HG02943 (cell line): ENCODE measurements around the gene TBX1.
"Not testable (repeated sequence)": the region's sequence is repeated elsewhere in the genome, so short reads cannot be mapped to it uniquely, and the experiment has no call there.

ENCODE experiments used
- ATAC-seq: cut with Tn5 transposase; IDR thresholded peaks from one replicate; pipeline ENCODE4 v1.9.1; 2021; ENCODE audit warnings: mild to moderate bottlenecking, low read depth, moderate library complexity; ENCODE audit not compliant: unreplicated experiment

The TBX1 gene

GRCh38 chr22:19779685-19780268 is 19.2 kb downstream of the TBX1 start:
- ATAC-seq, result no peak

- ATAC-seq, result no peak
These were observed 22.0 kb downstream of the TBX1 start for GRCh38 chr22:19782533-19782932.

GRCh38 chr22:19783586-19784383 is 23.2 kb downstream of the TBX1 start:
- ATAC-seq, result no peak

- ATAC-seq, result no peak
These were observed 24.0 kb downstream of the TBX1 start for GRCh38 chr22:19784384-19785175.

- no peak for ATAC-seq
These were observed 25.1 kb downstream of the TBX1 start for GRCh38 chr22:19785461-19786263.

- ATAC-seq, result no peak
These were observed 25.6 kb downstream of the TBX1 start for GRCh38 chr22:19786264-19786585.

- no peak for ATAC-seq
These were observed 26.6 kb downstream of the TBX1 start for GRCh38 chr22:19786959-19787848.

- ATAC-seq, result no peak
These were observed 27.2 kb downstream of the TBX1 start for GRCh38 chr22:19787849-19788141.

GRCh38 chr22:19788661-19789225 is 28.2 kb downstream of the TBX1 start:
- ATAC-seq, result no peak

- ATAC-seq, result no peak
These were observed 28.8 kb downstream of the TBX1 start for GRCh38 chr22:19789406-19789805.

GRCh38 chr22:19789828-19790227 is 29.2 kb downstream of the TBX1 start:
- ATAC-seq, result no peak

GRCh38 chr22:19791243-19791642 is 30.7 kb downstream of the TBX1 start:
- no peak for ATAC-seq

GRCh38 chr22:19791894-19792293 is 31.3 kb downstream of the TBX1 start:
- ATAC-seq, result no peak

- ATAC-seq, result not testable (repeated sequence)
These were observed 31.9 kb downstream of the TBX1 start for GRCh38 chr22:19792383-19792896.

GRCh38 chr22:19793161-19793560 is 32.6 kb downstream of the TBX1 start:
- no peak for ATAC-seq

GRCh38 chr22:19793661-19794310 is 33.2 kb downstream of the TBX1 start:
- ATAC-seq, result no peak

GRCh38 chr22:19795617-19796008 is 35.0 kb downstream of the TBX1 start:
- ATAC-seq, result no peak

- no peak for ATAC-seq
These were observed 35.6 kb downstream of the TBX1 start for GRCh38 chr22:19796160-19796559.
